ENCODE data around the gene PLB1.

PLB1 gene, protein sequence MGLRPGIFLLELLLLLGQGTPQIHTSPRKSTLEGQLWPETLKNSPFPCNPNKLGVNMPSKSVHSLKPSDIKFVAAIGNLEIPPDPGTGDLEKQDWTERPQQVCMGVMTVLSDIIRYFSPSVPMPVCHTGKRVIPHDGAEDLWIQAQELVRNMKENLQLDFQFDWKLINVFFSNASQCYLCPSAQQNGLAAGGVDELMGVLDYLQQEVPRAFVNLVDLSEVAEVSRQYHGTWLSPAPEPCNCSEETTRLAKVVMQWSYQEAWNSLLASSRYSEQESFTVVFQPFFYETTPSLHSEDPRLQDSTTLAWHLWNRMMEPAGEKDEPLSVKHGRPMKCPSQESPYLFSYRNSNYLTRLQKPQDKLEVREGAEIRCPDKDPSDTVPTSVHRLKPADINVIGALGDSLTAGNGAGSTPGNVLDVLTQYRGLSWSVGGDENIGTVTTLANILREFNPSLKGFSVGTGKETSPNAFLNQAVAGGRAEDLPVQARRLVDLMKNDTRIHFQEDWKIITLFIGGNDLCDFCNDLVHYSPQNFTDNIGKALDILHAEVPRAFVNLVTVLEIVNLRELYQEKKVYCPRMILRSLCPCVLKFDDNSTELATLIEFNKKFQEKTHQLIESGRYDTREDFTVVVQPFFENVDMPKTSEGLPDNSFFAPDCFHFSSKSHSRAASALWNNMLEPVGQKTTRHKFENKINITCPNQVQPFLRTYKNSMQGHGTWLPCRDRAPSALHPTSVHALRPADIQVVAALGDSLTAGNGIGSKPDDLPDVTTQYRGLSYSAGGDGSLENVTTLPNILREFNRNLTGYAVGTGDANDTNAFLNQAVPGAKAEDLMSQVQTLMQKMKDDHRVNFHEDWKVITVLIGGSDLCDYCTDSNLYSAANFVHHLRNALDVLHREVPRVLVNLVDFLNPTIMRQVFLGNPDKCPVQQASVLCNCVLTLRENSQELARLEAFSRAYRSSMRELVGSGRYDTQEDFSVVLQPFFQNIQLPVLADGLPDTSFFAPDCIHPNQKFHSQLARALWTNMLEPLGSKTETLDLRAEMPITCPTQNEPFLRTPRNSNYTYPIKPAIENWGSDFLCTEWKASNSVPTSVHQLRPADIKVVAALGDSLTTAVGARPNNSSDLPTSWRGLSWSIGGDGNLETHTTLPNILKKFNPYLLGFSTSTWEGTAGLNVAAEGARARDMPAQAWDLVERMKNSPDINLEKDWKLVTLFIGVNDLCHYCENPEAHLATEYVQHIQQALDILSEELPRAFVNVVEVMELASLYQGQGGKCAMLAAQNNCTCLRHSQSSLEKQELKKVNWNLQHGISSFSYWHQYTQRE (N-terminal part only)

DNA sequence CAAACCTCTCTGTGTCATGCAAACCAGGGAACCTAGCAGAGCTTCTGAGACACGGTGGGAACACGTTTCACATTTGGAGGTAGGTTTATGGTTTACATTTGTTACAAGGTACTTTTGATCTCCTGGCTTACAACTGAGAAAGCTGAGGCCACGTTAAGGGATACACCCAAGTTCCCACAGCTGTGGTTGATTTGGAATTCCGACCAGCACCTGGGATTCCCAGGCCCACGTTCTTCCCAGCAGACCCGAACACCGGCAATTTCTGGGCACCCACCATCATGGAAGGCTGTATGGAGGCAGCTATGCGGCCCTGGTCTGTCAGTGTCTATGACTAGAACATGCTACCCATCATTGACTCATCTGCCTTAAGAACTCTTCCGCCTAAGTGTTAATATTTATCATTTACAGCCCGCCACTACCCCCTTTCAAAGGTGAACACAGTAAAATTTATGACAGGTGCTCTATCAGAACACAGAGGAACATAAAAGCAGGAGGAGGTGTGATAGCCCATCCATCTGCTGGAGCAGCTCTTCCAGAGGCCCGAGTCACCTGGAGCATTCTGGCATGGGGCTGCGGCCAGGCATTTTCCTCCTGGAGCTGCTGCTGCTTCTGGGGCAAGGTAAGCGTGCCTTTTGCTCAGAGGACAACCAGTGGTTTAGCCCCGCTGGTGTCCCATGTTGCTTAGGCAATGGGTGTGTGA lies at the start of gene PLB1:
TSS of gene PLB1 (plus strand) at position 510 of the 700 bp plus-strand sequence. CDS start at position 565, 55 bp downstream.
- H3K27ac Mint-ChIP-seq, result no peak within 1 kb of the TSS
- H3K27me3 Mint-ChIP-seq, result peaks cover 18% of the 10 kb centered on the region

DNA sequence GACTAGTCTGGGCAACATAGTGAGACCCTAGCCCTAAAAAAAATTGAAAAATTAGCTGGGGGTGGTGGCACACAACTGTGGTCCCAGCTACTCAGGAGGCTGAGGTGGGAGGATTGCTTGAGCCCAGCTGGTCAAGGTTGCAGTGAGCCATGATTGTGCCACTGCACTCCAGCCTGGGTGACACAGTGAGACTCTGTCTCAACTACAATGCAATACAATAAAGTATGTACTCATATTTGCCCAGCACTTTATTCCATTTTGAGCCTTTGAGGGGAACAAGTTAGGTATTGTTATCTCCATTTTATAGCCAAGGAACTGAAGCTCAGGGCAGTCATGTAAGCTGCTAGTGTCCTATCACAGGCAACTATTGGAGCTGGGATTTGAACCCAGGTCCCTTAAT lies 49.3 kb upstream of the PLB1 start:
- no peak for ATAC-seq
- no peaks in the 10 kb centered on the region for H3K27me3 Mint-ChIP-seq
- H3K4me1 Mint-ChIP-seq, result peaks cover 77% of the 10 kb centered on the region
- peaks cover 0 to 7% of the 10 kb centered on the region in 2 donors for H3K9me3 Mint-ChIP-seq
- no peak overlapping the region for H3K4me3 Mint-ChIP-seq
- no peak overlapping the region for H3K27ac Mint-ChIP-seq
- DNase-seq, result no peak

More for the DNA sequence above, at the start of gene PLB1:
- DNase-seq, result no peak
- ATAC-seq, result no peak
- Mint-ChIP-seq H3K9me3 (peaks cover 0 to 5% of the 10 kb centered on the region in 2 donors), H3K4me3 (no peak within 1 kb of the TSS), H3K4me1 (peaks cover 7% of the 10 kb centered on the region)

DNA sequence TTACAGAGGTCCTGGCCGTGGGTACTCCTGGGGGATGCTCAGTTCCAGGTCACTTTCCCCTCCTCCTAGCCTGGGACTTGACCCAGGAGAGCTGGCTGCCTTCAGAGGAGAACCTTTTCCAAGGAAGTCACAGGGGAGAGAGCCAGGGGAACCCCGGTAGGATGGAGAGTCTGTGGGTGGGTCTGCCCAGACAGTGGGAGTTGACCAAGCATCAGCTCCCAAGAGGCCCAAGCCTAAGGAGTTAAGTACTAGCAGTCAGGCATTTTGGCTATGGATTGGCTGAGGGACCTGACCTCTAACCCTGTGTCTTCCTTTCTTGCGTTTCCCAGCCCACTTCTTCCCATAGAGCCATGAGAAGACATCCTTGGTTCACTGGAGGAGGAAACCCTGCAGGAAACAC lies 48.8 kb upstream of the PLB1 start:
- H3K27me3 Mint-ChIP-seq, result no peaks in the 10 kb centered on the region
- peaks cover 77% of the 10 kb centered on the region for H3K4me1 Mint-ChIP-seq
- peak overlapping the region in 1 of 2 donors; percentile 15 for H3K4me3 Mint-ChIP-seq
- no peak for ATAC-seq
- H3K27ac Mint-ChIP-seq, result no peak overlapping the region
- H3K9me3 Mint-ChIP-seq, result peaks cover 0 to 2% of the 10 kb centered on the region in 2 donors
- no peak for DNase-seq

DNA sequence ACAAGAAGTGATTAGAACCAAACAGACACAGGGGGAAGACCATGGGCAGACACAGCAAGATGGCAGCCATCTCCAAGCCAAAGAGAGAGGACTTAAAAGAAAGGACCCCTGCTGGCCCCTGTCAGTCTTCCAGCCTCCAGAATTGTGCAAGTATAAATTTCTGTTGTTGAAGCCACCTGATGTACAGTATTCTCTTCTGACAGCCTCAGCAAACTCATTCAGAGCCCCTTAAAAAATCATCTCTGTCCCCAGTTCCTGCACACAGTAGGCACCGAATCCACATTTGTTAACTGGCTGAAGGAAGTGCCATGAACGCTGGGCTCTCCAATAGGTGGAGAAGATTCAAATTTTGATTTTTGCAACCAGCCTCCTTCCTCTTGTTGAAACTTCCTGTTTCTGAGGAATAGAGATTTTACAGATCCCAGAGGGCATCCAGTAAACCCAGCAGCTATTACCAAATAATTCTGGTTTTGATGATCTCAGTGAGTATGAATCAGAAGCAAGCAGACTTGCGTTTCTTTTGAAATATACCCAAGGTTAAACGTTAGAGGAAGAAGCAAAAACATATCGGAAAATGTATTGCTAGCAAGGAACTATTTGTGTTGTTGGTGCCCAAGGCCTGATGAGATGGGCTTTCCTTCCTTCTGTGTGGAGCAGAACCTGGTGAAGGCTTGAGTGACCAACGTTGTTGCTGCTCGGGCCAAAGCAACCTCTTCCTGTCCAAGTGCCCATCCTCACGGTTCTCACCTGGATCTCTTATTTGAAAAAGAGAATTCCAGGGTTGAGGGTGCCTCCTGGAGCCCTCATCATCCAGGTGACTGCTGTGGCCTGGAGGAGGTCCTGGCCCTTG lies 47.7 kb upstream of the PLB1 start:
- no peak for DNase-seq
- peak overlapping the region in 1 of 2 donors; percentile 57 for H3K27ac Mint-ChIP-seq
- peak overlapping the region; percentile 55 to 81 for H3K4me3 Mint-ChIP-seq
- no peaks in the 10 kb centered on the region for H3K9me3 Mint-ChIP-seq
- peaks cover 81% of the 10 kb centered on the region for H3K4me1 Mint-ChIP-seq
- H3K27me3 Mint-ChIP-seq, result no peaks in the 10 kb centered on the region
- ATAC-seq, result no peak

DNA sequence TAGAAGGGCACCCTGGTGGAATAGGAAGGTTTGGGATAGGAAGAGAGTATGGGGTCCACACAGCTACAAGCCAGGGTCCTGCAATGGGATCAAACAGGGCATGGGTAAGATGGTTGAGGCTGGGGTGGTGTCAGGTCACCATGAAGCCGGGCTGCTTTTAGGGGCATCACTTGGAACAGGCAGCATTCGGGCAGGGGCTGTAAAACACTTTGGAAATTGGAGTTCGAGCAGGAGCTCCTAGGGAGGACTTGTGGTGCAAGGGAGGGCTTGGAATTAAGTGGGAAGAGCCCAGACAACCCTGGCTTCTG lies 47.1 kb upstream of the PLB1 start:
- Mint-ChIP-seq H3K27ac (peak overlapping the region in 1 of 2 donors; percentile 89), H3K9me3 (no peaks in the 10 kb centered on the region), H3K4me3 (peak overlapping the region in 1 of 2 donors; percentile 81), H3K4me1 (peaks cover 81% of the 10 kb centered on the region), H3K27me3 (no peaks in the 10 kb centered on the region)
- ATAC-seq, result no peak
- DNase-seq, result no peak

DNA sequence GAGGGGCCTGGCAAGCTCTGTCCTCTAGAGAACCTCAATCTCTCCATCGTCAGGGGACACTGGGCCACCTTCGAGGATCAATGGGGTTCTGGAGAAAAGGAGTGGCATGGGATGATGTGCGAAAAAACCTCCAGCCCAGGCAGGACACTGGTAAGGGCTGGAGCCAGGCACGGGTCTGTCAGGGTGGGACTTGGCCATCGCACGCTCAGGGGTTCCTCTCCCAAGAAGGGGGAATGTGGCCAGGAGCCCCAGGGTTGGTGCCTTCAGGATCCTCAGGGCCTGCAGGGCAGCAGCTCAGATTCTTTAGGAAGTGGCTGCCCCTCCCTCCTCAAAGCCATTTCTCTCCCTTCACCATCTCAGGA lies 46.8 kb upstream of the PLB1 start:
- Mint-ChIP-seq H3K4me1 (peaks cover 81% of the 10 kb centered on the region), H3K4me3 (peak overlapping the region; percentile 69 to 81)
- DNase-seq, result no peak

DNA sequence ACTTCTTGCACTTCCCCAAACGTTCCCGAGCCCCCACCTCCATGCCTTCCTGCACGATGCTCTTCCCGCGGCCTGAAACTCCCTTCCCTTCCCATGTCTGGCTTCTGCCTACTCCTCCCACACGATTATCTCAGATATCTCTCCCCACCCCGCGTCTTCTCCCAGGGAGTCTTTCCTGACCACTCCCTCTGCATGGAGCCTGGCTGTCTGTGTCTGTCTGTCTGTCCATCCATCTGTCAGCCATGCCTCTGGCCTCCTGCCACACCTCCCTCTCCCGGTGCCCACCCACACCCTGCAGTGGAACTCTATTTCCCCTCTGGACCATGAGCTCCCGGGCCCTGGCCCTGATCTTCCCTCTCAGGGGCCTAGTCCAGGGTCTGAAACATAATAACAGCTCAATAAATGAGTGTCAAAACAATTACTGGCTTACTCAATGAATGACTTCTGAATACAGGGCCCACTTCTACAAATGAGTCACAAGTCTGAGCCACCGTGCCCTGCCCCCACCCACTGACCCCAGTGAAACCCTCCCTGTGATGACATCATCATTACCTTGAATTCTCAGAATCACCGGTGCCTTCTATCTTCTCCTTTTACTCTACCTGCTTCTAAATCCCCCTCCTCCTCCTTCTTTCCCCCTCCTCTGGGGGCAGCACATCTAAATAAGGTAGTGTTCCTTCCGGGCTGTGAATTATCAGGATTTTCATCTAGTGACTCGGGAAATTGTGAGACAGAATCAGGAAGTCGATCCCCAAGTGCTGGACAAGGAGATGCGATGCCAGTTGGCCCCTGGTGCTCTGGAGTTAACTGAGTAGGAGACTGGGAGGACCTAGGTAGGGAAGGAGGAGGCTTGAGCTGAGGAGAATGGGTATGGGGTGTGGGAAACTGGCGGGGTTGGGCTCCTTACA lies 46.1 kb upstream of the PLB1 start:
- peak overlapping the region; percentile 90 to 98 for H3K27ac Mint-ChIP-seq
- no peaks in the 10 kb centered on the region for H3K27me3 Mint-ChIP-seq
- no peaks in the 10 kb centered on the region for H3K9me3 Mint-ChIP-seq
- H3K4me1 Mint-ChIP-seq, result peaks cover 79% of the 10 kb centered on the region
- peak overlapping the region; percentile 69 to 81 for H3K4me3 Mint-ChIP-seq
- peak; percentile 81 to 90 for DNase-seq
- ATAC-seq, result peak; percentile 88

More for the DNA sequence above, 46.8 kb upstream of the PLB1 start:
- Mint-ChIP-seq H3K9me3 (no peaks in the 10 kb centered on the region), H3K27me3 (no peaks in the 10 kb centered on the region), H3K27ac (peak overlapping the region in 1 of 2 donors; percentile 98)
- no peak for ATAC-seq

DNA sequence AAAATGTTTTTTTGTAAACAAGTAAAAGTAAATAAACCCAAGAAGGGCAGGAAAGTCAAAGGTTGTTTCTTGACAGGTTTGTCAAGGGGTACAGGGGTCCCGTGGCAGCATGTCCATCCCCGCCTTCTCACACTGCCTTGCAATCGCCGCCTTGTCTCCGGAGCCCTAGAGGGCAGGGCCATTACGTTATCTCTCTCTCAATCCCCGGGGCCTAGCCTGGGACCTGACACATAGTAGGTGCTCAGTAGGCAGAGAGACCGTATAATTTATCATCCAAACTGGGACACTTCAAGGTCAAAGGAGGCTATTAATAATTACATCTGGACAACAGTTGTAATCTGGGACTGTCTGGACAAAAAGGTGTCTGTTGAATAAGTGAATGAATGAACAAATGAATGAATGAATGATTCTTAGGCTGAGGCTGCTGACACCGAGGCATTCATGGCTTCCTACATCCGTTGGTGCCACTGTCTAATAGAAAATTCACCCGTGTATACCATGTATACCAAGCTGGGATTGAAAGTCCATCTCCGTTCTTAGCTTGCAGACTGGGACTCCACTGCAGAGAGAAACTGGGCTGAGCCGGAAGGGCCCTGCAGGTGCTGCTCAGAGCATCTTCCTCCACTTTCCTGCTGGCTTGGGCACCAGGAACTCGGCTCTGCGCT lies 44.8 kb upstream of the PLB1 start:
- ATAC-seq (no peak), DNase-seq (no peak)
- H3K4me1 Mint-ChIP-seq, result peaks cover 67% of the 10 kb centered on the region
- no peak overlapping the region for H3K4me3 Mint-ChIP-seq
- no peak overlapping the region for H3K27ac Mint-ChIP-seq
- H3K27me3 Mint-ChIP-seq, result no peaks in the 10 kb centered on the region
- no peaks in the 10 kb centered on the region for H3K9me3 Mint-ChIP-seq

DNA sequence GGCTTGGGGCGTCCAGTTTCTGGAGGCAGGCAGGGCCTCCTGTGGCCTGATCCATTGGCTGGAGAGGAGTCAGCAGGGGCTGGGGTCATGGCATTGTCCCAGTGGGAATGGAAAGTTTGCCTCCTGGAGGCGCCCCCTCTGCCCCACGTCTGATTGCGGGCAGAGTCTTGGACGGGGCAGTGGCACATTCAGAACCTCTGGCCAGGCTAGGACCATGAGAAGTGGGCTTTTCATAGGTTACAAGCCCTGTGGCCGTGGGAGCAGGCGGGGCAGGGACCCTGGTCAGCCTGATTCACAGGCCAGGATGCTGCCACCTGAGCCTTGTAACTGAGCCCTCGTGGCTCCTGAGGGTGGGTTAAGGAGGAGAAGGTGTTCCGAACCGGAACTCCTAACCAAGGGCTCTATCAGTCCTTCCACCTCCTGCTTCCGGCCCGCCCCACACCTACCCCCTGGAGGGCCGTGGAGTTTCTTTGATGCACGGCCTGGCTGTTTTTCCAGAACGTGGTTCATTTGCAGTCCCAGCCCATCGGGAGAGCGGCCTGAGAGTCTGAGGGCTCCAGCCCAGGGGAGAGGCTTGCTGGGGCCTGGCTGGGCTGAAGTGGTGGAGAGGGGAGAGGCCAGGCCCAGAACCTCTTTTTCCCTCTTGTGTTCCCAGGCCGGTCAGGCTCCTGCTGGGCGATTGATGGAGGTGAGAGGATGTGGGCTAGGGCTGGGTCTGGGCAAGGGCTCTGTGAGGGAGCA lies 43.9 kb upstream of the PLB1 start:
- Mint-ChIP-seq H3K4me3 (no peak overlapping the region), H3K9me3 (no peaks in the 10 kb centered on the region), H3K27me3 (no peaks in the 10 kb centered on the region), H3K4me1 (peaks cover 57% of the 10 kb centered on the region), H3K27ac (no peak overlapping the region)
- ATAC-seq, result no peak
- no peak for DNase-seq

DNA sequence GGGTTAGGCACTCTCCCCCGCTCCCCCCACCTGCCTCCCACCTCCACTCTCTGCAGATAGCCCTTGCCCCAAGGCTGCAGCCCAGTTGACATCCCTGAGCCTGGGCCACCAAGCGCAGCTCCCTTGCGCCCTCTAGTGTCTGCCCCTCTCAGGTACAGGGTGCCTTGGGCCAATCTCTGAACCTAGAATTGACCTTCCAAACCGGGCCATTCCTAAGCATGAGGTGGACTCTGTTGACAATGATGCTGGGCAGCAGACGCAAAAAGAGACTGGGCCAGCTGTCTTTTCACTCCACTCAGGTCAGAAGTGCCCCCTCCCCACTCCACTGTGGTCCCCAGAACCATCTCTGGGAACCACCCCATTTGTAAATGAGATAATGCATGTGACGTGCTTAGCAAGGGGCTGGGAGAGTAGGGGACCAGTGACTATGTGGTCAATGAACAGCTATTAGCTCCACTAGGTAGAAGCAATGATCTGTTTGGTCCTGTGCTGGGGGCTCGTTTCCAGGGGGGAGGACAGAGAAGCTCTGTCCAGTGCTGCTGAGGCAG lies 43.3 kb upstream of the PLB1 start:
- no peak overlapping the region for H3K4me3 Mint-ChIP-seq
- H3K27me3 Mint-ChIP-seq, result no peaks in the 10 kb centered on the region
- ATAC-seq, result peak; percentile 77
- no peak overlapping the region for H3K27ac Mint-ChIP-seq
- H3K4me1 Mint-ChIP-seq, result peaks cover 51% of the 10 kb centered on the region
- DNase-seq, result peak; percentile 80
- H3K9me3 Mint-ChIP-seq, result no peaks in the 10 kb centered on the region

DNA sequence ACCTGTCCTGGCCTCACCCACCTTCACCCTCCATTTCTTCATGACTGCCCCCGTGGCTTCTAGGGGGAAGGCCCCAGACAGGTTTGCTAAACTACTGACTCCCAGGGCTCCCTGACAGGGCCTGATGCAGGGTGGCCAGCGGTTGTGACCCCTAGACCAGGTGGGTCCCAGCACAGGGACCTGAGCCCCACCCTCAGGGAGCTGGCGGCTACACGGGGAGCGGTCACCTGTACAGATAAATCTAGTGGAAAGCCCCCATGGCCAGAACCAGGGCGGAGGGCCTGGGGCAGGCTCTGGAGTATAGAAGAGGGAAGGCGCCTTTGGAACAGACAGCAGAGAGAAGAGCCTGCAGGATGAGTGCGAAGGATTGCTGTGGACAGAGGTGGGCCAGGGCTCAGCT lies 42.5 kb upstream of the PLB1 start:
- Mint-ChIP-seq H3K27ac (peak overlapping the region in 1 of 2 donors; percentile 2), H3K9me3 (no peaks in the 10 kb centered on the region), H3K4me3 (no peak overlapping the region), H3K27me3 (no peaks in the 10 kb centered on the region), H3K4me1 (peaks cover 44% of the 10 kb centered on the region)
- DNase-seq, result no peak
- no peak for ATAC-seq

All from stimulated activated naive CD8-positive, alpha-beta T cell treated with anti-CD3 and anti-CD28 coated beads, Interleukin-15, amount 100 ng/mL, for 72 hours (primary cell).